ENCODE data around the gene ACADL.
A peak's percentile ranks its signal among the peaks of the same experiment; 100 is the strongest.

The ACADL gene

DNA sequence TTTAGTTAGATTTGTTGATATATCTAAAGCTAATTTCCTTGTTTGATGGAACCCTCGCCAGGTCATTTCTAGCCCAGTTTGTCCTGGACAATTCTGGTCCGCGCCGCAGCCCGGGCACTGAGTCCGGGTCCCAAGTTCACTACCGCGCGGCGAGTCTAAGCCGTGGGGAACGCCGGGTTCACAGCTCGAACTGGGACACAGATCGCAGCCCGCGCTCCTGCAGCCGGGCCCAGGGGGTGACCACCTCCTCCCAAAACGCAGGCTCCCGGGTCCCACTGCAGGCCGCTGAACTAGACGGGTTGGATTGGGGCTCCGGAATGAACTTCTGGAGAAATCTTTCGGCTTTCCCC is 681 bp downstream of the ACADL start:
- H2BK120ac ChIP-seq (ENCODE audit: insufficient read depth, low read length, poor library complexity), result peak overlapping the region; percentile 98
- H3K79me2 ChIP-seq (ENCODE audit: control insufficient read depth, insufficient read depth, low read length, poor library complexity), result peaks cover 8% of the 10 kb centered on the region
- peak overlapping the region; percentile 99 for H3K14ac ChIP-seq (ENCODE audit: low read length)
- H3K36me3 ChIP-seq (ENCODE audit: control insufficient read depth in 1 of 2, insufficient read depth in 2 of 2, low read length in 2 of 2), result peaks cover 0 to 2% of the 10 kb centered on the region in 2 experiments
- H2BK12ac ChIP-seq (ENCODE audit: low read length), result peak overlapping the region; percentile 75
- H3K9ac ChIP-seq (ENCODE audit: low read length), result peak overlapping the region; percentile 95
- peak overlapping the region; percentile 93 for H3K4ac ChIP-seq (ENCODE audit: low read depth, low read length)
- peak overlapping the region; percentile 91 for H3K27ac ChIP-seq (ENCODE audit: low read depth, low read length)
- H3K4me3 ChIP-seq (ENCODE audit: low read depth, low read length), result peak overlapping the region; percentile 88
- peak overlapping the region; percentile 58 for H3K4me2 ChIP-seq (ENCODE audit: low read length)
- peak overlapping the region; percentile 51 for H2AFZ ChIP-seq (ENCODE audit: insufficient read depth, low read length, poor library complexity)
- peak overlapping the region; percentile 86 for H4K12ac ChIP-seq (ENCODE audit: low read depth, low read length)
- peak overlapping the region; percentile 94 for H2BK5ac ChIP-seq (ENCODE audit: low read depth, low read length, poor library complexity)
- H3K79me1 ChIP-seq (ENCODE audit: low read length), result peaks cover 35% of the 10 kb centered on the region
- peak in 1 of 2 donors; percentile 26 for DNase-seq
- H3K4me1 ChIP-seq (ENCODE audit: control insufficient read depth in 1 of 2, insufficient read depth in 2 of 2, low read length in 2 of 2), result peaks cover 0 to 12% of the 10 kb centered on the region in 2 experiments
- no CpG with 5 or more reads among the region's 24 CpGs for WGBS (ENCODE audit: extremely low coverage, insufficient coverage, insufficient read length)
- H4K8ac ChIP-seq (ENCODE audit: low read depth, low read length), result peak overlapping the region; percentile 98
- no peak overlapping the region for H3K23ac ChIP-seq (ENCODE audit: low read length)
- peak overlapping the region; percentile 98 for H3K18ac ChIP-seq (ENCODE audit: low read length)
- peak overlapping the region; percentile 57 for H2AK5ac ChIP-seq (ENCODE audit: low read length)
- H3K27me3 ChIP-seq (ENCODE audit: insufficient read depth, low read length), result no peaks in the 10 kb centered on the region
- H4K91ac ChIP-seq (ENCODE audit: low read depth, low read length), result peak overlapping the region; percentile 98
- peaks cover 1% of the 10 kb centered on the region for H3K9me3 ChIP-seq (ENCODE audit: insufficient read depth, low read depth, low read length)

GRCh38 chr2:210215120-210215519 is 10.1 kb downstream of the ACADL start:
- no peak overlapping the region for H3K4ac ChIP-seq (ENCODE audit: low read depth, low read length)
- H4K8ac ChIP-seq (ENCODE audit: low read depth, low read length), result no peak overlapping the region
- no peaks in the 10 kb centered on the region for H3K79me2 ChIP-seq (ENCODE audit: control insufficient read depth, insufficient read depth, low read length, poor library complexity)
- no peak overlapping the region for H3K27ac ChIP-seq (ENCODE audit: low read depth, low read length)
- H3K4me1 ChIP-seq (ENCODE audit: control insufficient read depth in 1 of 2, insufficient read depth in 2 of 2, low read length in 2 of 2), result no peaks in the 10 kb centered on the region
- H2BK120ac ChIP-seq (ENCODE audit: insufficient read depth, low read length, poor library complexity), result no peak overlapping the region
- H3K18ac ChIP-seq (ENCODE audit: low read length), result no peak overlapping the region
- H3K4me3 ChIP-seq (ENCODE audit: low read depth, low read length), result no peak overlapping the region
- DNase-seq, result no peak
- H3K23ac ChIP-seq (ENCODE audit: low read length), result no peak overlapping the region
- H2BK5ac ChIP-seq (ENCODE audit: low read depth, low read length, poor library complexity), result no peak overlapping the region
- WGBS (ENCODE audit: extremely low coverage, insufficient coverage, insufficient read length), result no CpG with 5 or more reads among the region's 1 CpG
- peaks cover 7 to 11% of the 10 kb centered on the region in 2 experiments for H3K36me3 ChIP-seq (ENCODE audit: control insufficient read depth in 1 of 2, insufficient read depth in 2 of 2, low read length in 2 of 2)
- H3K14ac ChIP-seq (ENCODE audit: low read length), result no peak overlapping the region
- H4K12ac ChIP-seq (ENCODE audit: low read depth, low read length), result no peak overlapping the region
- no peaks in the 10 kb centered on the region for H3K9me3 ChIP-seq (ENCODE audit: insufficient read depth, low read depth, low read length)
- H3K9ac ChIP-seq (ENCODE audit: low read length), result no peak overlapping the region
- H3K27me3 ChIP-seq (ENCODE audit: insufficient read depth, low read length), result no peaks in the 10 kb centered on the region
- H2AFZ ChIP-seq (ENCODE audit: insufficient read depth, low read length, poor library complexity), result no peak overlapping the region
- no peak overlapping the region for H2AK5ac ChIP-seq (ENCODE audit: low read length)
- no peak overlapping the region for H2BK12ac ChIP-seq (ENCODE audit: low read length)
- H4K91ac ChIP-seq (ENCODE audit: low read depth, low read length), result no peak overlapping the region
- H3K79me1 ChIP-seq (ENCODE audit: low read length), result no peaks in the 10 kb centered on the region
- H3K4me2 ChIP-seq (ENCODE audit: low read length), result no peak overlapping the region

GRCh38 chr2:210210185-210210584 is 15.1 kb downstream of the ACADL start:
- Histone ChIP-seq H3K4ac (ENCODE audit: low read depth, low read length) (no peak overlapping the region), H4K8ac (ENCODE audit: low read depth, low read length) (no peak overlapping the region), H4K91ac (ENCODE audit: low read depth, low read length) (no peak overlapping the region), H3K36me3 (ENCODE audit: control insufficient read depth in 1 of 2, insufficient read depth in 2 of 2, low read length in 2 of 2) (peaks cover 4 to 14% of the 10 kb centered on the region in 2 experiments), H3K9ac (ENCODE audit: low read length) (no peak overlapping the region), H3K79me1 (ENCODE audit: low read length) (no peaks in the 10 kb centered on the region), H2BK120ac (ENCODE audit: insufficient read depth, low read length, poor library complexity) (no peak overlapping the region), H3K23ac (ENCODE audit: low read length) (no peak overlapping the region), H3K4me3 (ENCODE audit: low read depth, low read length) (no peak overlapping the region), H4K12ac (ENCODE audit: low read depth, low read length) (no peak overlapping the region), H2AFZ (ENCODE audit: insufficient read depth, low read length, poor library complexity) (no peak overlapping the region), H3K27me3 (ENCODE audit: insufficient read depth, low read length) (no peaks in the 10 kb centered on the region), H3K4me2 (ENCODE audit: low read length) (no peak overlapping the region), H2BK12ac (ENCODE audit: low read length) (no peak overlapping the region), H3K4me1 (ENCODE audit: control insufficient read depth in 1 of 2, insufficient read depth in 2 of 2, low read length in 2 of 2) (no peaks in the 10 kb centered on the region), H3K14ac (ENCODE audit: low read length) (no peak overlapping the region), H2BK5ac (ENCODE audit: low read depth, low read length, poor library complexity) (no peak overlapping the region), H2AK5ac (ENCODE audit: low read length) (no peak overlapping the region), H3K79me2 (ENCODE audit: control insufficient read depth, insufficient read depth, low read length, poor library complexity) (no peaks in the 10 kb centered on the region), H3K27ac (ENCODE audit: low read depth, low read length) (no peak overlapping the region), H3K9me3 (ENCODE audit: insufficient read depth, low read depth, low read length) (no peaks in the 10 kb centered on the region), H3K18ac (ENCODE audit: low read length) (no peak overlapping the region)
- WGBS (ENCODE audit: extremely low coverage, insufficient coverage, insufficient read length), result no CpG with 5 or more reads among the region's 1 CpG
- DNase-seq, result no peak

GRCh38 chr2:210207929-210208328 is 17.3 kb downstream of the ACADL start:
- DNase-seq, result no peak
- no peak overlapping the region for H2BK5ac ChIP-seq (ENCODE audit: low read depth, low read length, poor library complexity)
- peaks cover 4 to 12% of the 10 kb centered on the region in 2 experiments for H3K36me3 ChIP-seq (ENCODE audit: control insufficient read depth in 1 of 2, insufficient read depth in 2 of 2, low read length in 2 of 2)
- no peak overlapping the region for H3K18ac ChIP-seq (ENCODE audit: low read length)
- no peak overlapping the region for H4K8ac ChIP-seq (ENCODE audit: low read depth, low read length)
- no peak overlapping the region for H2BK120ac ChIP-seq (ENCODE audit: insufficient read depth, low read length, poor library complexity)
- no peak overlapping the region for H3K9ac ChIP-seq (ENCODE audit: low read length)
- H3K4me2 ChIP-seq (ENCODE audit: low read length), result no peak overlapping the region
- H3K23ac ChIP-seq (ENCODE audit: low read length), result no peak overlapping the region
- H4K12ac ChIP-seq (ENCODE audit: low read depth, low read length), result no peak overlapping the region
- no peak overlapping the region for H2AFZ ChIP-seq (ENCODE audit: insufficient read depth, low read length, poor library complexity)
- no peak overlapping the region for H2AK5ac ChIP-seq (ENCODE audit: low read length)
- H3K79me2 ChIP-seq (ENCODE audit: control insufficient read depth, insufficient read depth, low read length, poor library complexity), result no peaks in the 10 kb centered on the region
- no peak overlapping the region for H3K4ac ChIP-seq (ENCODE audit: low read depth, low read length)
- no peaks in the 10 kb centered on the region for H3K9me3 ChIP-seq (ENCODE audit: insufficient read depth, low read depth, low read length)
- no peaks in the 10 kb centered on the region for H3K4me1 ChIP-seq (ENCODE audit: control insufficient read depth in 1 of 2, insufficient read depth in 2 of 2, low read length in 2 of 2)
- no peak overlapping the region for H3K27ac ChIP-seq (ENCODE audit: low read depth, low read length)
- WGBS (ENCODE audit: extremely low coverage, insufficient coverage, insufficient read length), result no CpG with 5 or more reads among the region's 1 CpG
- H3K14ac ChIP-seq (ENCODE audit: low read length), result no peak overlapping the region
- H3K4me3 ChIP-seq (ENCODE audit: low read depth, low read length), result no peak overlapping the region
- H2BK12ac ChIP-seq (ENCODE audit: low read length), result no peak overlapping the region
- H4K91ac ChIP-seq (ENCODE audit: low read depth, low read length), result no peak overlapping the region
- no peaks in the 10 kb centered on the region for H3K27me3 ChIP-seq (ENCODE audit: insufficient read depth, low read length)
- H3K79me1 ChIP-seq (ENCODE audit: low read length), result no peaks in the 10 kb centered on the region
